Muscle of arm (tissue), 12 donors: ENCODE measurements around the gene PHKA2. TPM values are rescaled to one million over a fixed set of nuclear protein-coding genes. Genes with fewer than 3 reads are reported as not detected.
"Not testable (repeated sequence)": the region's sequence is repeated elsewhere in the genome, so short reads cannot be mapped to it uniquely, and the experiment has no call there.

ENCODE experiments used
- DNase-seq: peaks from one replicate; pipeline ENCODE4 v3.0.0-alpha.2; 2013
- polyA plus RNA-seq, 12 donors: library from polyadenylated mRNA; unstranded; fragments of 120-200 nt; gene quantifications; one replicate each; pipeline ENCODE4 v1.2.1, GENCODE V29; 2013; ENCODE audit not compliant: insufficient read length in 12 of 12

The PHKA2 gene
- polyA plus RNA-seq, 12 donors, result 16.5 to 27.2 (median 20.2) TPM; not detected in 1

GRCh38 chrX:18871161-18871890, 112.6 kb downstream of the PHKA2 start:
- DNase-seq, result no peak

GRCh38 chrX:18864390-18864920, 119.5 kb downstream of the PHKA2 start:
- DNase-seq, result no peak

- DNase-seq, result no peak
Observed at GRCh38 chrX:18861511-18861910, 122.4 kb downstream of the PHKA2 start.

GRCh38 chrX:18856645-18856997, 127.3 kb downstream of the PHKA2 start:
- DNase-seq, result no peak

- no peak for DNase-seq
Observed at GRCh38 chrX:18855919-18856644, 127.8 kb downstream of the PHKA2 start.

- not testable (repeated sequence) for DNase-seq
Observed at GRCh38 chrX:18847901-18848300, 136.0 kb downstream of the PHKA2 start.

Other genes starting within 250 kb of the PHKA2 start
- gene ADGRG2, start 138.4 kb upstream of the PHKA2 start, polyA plus RNA-seq, result 10 to 100 TPM in 7 of 12 donors, 1 to 10 TPM in 4, not detected in 1; 4.7 to 19.4 (median 10.2) TPM